ENCODE data around the gene PITPNC1.

The PITPNC1 gene

GRCh38 chr17:67658265-67658664 lies 281.2 kb downstream of the PITPNC1 start:
- no peak for DNase-seq

GRCh38 chr17:67659028-67659427 lies 281.9 kb downstream of the PITPNC1 start:
- DNase-seq = no peak

GRCh38 chr17:67662712-67663111 lies 285.6 kb downstream of the PITPNC1 start:
- no peak for DNase-seq

GRCh38 chr17:67663457-67663856 lies 286.4 kb downstream of the PITPNC1 start:
- DNase-seq = no peak

- no peak for DNase-seq
Observed at GRCh38 chr17:67666028-67666427, 288.9 kb downstream of the PITPNC1 start.

- no peak for DNase-seq
Observed at GRCh38 chr17:67666710-67667109, 289.6 kb downstream of the PITPNC1 start.

GRCh38 chr17:67671493-67671892 lies 294.4 kb downstream of the PITPNC1 start:
- DNase-seq = no peak

GRCh38 chr17:67672592-67673335 lies 295.7 kb downstream of the PITPNC1 start:
- DNase-seq = no peak

GRCh38 chr17:67675481-67675880 lies 298.4 kb downstream of the PITPNC1 start:
- no peak for DNase-seq

- no peak for DNase-seq
Observed at GRCh38 chr17:67676305-67676704, 299.2 kb downstream of the PITPNC1 start.

- DNase-seq = no peak
Observed at GRCh38 chr17:67678414-67678813, 301.3 kb downstream of the PITPNC1 start.

- DNase-seq = no peak
Observed at GRCh38 chr17:67679225-67679624, 302.1 kb downstream of the PITPNC1 start.

- no peak for DNase-seq
Observed at GRCh38 chr17:67679721-67680120, 302.6 kb downstream of the PITPNC1 start.

- DNase-seq = no peak
Observed at GRCh38 chr17:67680445-67681224, 303.6 kb downstream of the PITPNC1 start.

GRCh38 chr17:67682196-67682595 lies 305.1 kb downstream of the PITPNC1 start:
- no peak for DNase-seq

GRCh38 chr17:67685351-67685750 lies 308.3 kb downstream of the PITPNC1 start:
- DNase-seq = no peak

- no peak for DNase-seq
Observed at GRCh38 chr17:67686241-67686640, 309.2 kb downstream of the PITPNC1 start.

- DNase-seq = no peak
Observed at GRCh38 chr17:67687511-67687910, 310.4 kb downstream of the PITPNC1 start.

- peak; percentile 13 for DNase-seq
Observed at GRCh38 chr17:67689534-67690177, 312.6 kb downstream of the PITPNC1 start.

- no peak for DNase-seq
Observed at GRCh38 chr17:67693811-67694210, 316.7 kb downstream of the PITPNC1 start.

- no peak for DNase-seq
Observed at GRCh38 chr17:67696347-67696746, 319.3 kb downstream of the PITPNC1 start.

- no peak for DNase-seq
Observed at GRCh38 chr17:67696853-67697498, 319.9 kb downstream of the PITPNC1 start.

- no peak for DNase-seq
Observed at GRCh38 chr17:67700037-67700724, 323.1 kb downstream of the PITPNC1 start.

All from NCI-H226 (cell line).